MV-4-11 (cell line): Measurements from ENCODE around the gene UBE2F.
"Not testable (repeated sequence)": the region's sequence is repeated elsewhere in the genome, so short reads cannot be mapped to it uniquely, and the experiment has no call there.

Source experiments
- DNase-seq: peaks from one replicate; lab custom pipeline; 2025; lab: John Stamatoyannopoulos, UW

The UBE2F gene

GRCh38 chr2:237979331-237979730, 12.5 kb downstream of the UBE2F start:
- no peak for DNase-seq

DNA sequence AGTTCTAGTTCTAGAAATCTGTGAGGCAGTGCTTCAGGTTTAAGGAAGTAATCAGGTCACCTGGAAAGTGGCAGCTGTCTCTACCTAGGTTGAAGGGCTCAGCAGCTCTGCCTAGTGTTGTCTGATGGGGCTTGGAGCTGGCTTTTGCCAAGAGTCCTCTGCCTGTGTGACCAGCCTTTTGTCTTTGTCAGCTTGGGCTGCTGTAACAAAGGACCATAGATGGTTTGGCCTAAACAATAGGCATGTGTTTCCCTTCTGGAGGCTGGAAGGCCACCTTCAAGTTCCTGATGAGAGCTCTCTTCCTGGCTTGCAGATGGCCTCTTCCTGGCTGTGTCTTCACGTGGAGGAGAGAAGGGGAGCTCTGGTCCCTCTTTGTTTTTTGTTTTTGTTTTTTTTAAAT, 13.3 kb downstream of the UBE2F start:
- no peak for DNase-seq

DNA sequence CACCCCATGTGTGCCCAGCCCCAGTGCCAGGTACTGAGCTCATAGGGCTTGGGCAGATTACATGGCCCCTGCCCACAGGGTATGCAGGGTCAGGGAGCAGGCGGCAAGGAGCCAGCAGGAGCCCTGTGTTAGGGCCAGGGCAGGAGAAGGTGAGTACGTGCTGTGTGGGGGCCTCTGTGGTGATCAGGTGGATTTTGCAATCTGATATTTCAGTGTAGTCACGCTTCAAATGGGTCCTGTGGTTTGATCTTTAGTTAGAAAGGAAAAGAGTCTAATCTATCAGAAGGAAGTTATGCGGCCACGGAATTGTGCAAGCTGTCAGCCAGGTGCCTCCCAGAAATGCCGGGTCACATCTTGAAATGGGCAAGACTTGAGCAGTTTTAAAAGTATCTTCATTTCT, 13.9 kb downstream of the UBE2F start:
- peak; percentile 80 for DNase-seq

DNA sequence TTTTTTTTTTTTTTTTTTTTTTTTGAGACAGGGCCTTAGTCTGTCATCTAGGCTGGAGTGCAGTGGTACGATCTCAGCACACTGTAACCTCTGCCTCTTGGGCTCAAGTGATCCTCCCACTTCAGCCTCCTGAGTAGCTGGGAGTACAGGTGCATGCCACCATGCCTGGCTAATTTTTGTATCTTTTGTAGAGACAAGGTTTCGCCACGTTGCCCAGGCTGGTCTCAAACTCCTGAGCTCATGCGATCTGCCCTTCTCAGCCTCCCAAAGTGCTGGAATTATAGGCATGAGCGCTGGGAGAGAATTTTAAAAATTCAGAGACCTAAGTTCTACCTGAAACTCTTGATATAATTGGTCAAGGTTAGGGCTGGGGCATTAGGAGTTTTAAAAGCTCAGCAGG, 14.8 kb downstream of the UBE2F start:
- not testable (repeated sequence) for DNase-seq

DNA sequence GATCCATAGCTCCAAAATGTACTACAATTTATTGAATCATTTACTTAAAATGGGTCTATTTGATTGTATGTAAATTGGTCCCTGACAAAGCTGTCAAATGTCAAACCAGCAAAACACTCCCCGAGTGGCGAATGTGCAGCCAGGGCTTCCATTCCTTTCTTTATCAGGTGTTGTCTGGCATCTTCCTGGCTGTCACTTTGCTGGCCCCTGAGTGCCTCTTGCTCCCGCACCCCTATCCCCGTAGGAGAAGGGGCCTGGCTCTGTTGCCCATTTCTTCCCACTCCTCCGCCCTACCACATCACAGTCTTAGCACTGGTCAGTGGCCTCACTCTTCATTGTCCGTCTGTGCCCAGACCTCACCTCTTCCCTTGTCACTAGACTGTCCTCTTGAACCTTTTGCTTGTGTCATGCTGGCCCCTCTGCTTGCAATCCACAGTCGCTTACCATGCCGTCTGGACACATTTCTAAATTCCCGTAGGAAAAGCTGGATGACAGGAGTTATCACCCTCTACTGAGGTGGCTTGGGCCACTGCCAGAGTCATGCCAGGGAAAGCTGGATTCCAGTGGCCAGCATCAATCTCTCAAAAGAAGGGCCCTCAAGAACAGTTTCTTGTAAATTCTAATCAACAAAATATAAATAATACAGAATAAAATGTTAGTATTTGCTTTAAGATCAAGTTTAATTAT, 15.4 kb downstream of the UBE2F start:
- DNase-seq: no peak

- no peak for DNase-seq
Measured at GRCh38 chr2:237983922-237984321, 17.1 kb downstream of the UBE2F start.

DNA sequence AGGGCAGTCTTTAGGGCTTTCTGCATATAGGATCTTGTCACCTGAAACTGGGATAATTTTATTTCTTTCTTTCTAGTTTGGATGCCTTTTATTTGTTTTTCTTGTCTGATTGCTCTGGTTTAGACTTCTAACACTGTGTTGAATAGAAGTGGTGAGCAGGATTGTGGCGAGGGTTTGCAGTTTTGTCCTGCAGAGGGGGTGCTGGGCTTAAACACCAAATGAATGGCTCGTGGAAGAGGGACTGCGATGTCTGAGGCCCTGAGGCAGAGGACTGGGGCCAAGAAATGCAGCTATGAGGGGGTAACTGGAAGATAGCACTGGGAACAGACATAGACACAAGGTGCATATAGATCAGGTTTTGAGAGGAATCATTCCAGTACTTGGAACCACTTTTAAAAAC, 20.5 kb downstream of the UBE2F start:
- DNase-seq: no peak

GRCh38 chr2:237993701-237994100, 26.9 kb downstream of the UBE2F start:
- DNase-seq: no peak

- peak; percentile 19 for DNase-seq
Measured at GRCh38 chr2:237995036-237995435, 28.2 kb downstream of the UBE2F start.

GRCh38 chr2:237996021-237996593, 29.3 kb downstream of the UBE2F start:
- DNase-seq: no peak

- DNase-seq: no peak
Measured at GRCh38 chr2:237997521-237997920, 30.7 kb downstream of the UBE2F start.

DNA sequence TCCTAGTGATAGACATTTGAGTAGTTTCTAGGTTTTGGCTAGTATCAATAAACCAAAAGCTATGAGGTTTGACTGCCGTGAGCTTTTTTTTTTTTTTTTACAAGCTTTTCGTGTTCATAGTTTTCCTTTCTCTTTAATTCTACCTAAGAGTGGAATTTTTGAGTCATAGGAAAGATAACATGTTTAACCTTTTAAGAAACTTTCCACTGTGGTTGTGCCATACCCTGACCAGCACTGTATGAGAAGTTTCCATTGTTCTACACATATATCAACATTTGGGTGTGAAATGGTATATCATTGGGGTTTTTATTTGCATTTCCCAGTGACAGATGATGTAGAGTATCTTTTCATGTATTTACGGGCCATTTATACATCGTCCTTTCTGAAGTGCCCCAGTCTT, 31.7 kb downstream of the UBE2F start:
- no peak for DNase-seq

GRCh38 chr2:238003234-238004031, 36.6 kb downstream of the UBE2F start:
- no peak for DNase-seq

DNA sequence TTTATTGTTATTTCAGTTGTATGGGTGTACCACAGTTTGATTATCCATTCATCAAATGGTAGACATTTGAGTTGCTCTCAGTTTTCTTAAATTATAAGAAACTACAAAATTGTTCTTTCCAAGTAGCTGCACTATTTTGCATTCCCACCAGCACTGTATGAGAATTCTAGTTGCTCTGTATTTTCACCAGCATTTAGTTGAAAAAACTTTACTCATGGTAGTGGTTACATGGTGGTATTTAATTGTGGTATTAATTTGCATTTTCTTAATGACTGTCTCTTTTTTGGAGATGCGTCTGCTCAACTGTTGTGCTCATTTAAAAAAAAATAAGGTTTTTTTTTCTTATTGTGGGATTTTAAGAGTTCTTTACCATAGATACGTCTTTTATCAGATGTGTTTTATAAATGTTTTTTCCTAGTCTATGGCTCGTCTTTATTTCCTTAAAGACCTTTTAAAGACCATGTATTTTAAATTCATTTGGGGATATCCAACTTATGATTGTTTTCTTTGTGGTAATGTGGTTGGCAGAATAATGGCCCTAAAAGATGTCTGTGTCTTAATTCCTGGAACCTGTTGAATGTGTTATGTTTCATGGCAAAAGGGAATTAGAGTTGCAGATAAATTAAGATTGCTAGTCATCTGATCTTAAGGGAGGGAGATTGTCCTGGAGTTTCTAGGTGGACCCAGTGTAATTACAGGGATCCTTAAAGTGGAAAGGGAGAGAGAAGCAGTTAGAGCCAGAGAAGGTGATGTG, 37.4 kb downstream of the UBE2F start:
- DNase-seq: no peak

- no peak for DNase-seq
Measured at GRCh38 chr2:238005528-238005927, 38.7 kb downstream of the UBE2F start.

- peak; percentile 63 for DNase-seq
Measured at GRCh38 chr2:238006510-238006909, 39.7 kb downstream of the UBE2F start.

DNA sequence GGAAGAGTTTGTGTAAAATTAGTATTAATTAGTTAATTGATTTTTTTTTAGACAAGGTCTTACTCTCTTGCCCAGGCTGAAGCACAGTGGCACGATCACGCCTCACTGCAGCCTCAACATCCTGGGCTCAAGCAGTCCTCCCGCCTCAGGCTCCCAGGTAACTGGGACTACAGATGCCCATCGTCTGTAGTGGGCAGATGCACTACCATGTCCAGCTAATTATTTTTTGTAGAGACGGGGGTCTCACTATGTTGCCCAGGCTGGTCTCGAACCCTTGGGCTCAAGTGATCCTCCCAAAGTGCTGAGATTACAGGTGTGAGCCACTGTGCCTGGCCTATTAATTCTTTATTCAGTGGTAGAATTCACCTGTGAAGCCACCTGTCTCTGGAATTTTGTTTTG, 41.1 kb downstream of the UBE2F start:
- DNase-seq: no peak

GRCh38 chr2:238009563-238009962, 42.7 kb downstream of the UBE2F start:
- DNase-seq: peak; percentile 49

GRCh38 chr2:238010572-238010971, 43.8 kb downstream of the UBE2F start:
- no peak for DNase-seq

- no peak for DNase-seq
Measured at GRCh38 chr2:238013806-238014205, 47.0 kb downstream of the UBE2F start.

- no peak for DNase-seq
Measured at GRCh38 chr2:238015705-238016104, 48.9 kb downstream of the UBE2F start.

DNA sequence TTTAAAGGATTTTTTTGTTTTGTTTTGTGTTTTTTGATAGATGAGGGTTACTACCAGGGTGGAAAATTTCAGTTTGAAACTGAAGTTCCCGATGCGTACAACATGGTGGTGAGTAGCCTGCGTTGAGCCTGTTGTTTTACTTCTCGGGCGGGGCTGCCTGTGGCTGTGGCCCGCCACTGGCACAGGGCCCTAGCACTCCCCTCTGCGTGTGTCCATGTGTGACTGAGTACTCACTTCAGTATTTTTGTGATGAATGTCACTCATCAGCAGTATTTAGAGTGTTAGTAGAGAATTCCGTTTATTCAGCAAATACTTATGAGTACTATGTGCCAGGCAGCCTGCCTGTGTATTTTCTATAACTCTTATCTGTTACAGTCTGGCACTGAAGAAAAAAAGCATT, 49.7 kb downstream of the UBE2F start:
- DNase-seq: no peak

DNA sequence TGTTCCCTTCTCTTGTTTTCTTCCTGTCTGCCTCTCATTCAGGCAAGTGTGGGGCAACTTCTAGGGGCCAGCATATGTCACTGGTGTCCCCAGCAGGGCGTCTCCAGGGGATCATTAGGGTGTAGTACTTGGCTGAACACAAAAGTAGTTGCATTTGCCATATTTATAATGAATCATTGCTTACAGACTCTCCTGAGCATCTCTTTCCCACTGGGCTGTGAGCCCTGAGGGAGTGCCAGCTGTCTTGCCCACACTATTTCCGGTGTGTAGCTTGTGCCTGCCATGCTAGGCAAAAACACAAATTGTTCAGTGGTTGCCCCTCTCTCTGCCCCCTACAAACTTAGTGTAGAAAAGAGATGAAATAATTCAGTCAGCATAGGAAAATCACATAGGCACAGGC, 53.1 kb downstream of the UBE2F start:
- DNase-seq: no peak
